Measurements from ENCODE around the gene UBE2G1.
"Not testable (repeated sequence)": the region's sequence is repeated elsewhere in the genome, so short reads cannot be mapped to it uniquely, and the experiment has no call there.

Gene UBE2G1

DNA sequence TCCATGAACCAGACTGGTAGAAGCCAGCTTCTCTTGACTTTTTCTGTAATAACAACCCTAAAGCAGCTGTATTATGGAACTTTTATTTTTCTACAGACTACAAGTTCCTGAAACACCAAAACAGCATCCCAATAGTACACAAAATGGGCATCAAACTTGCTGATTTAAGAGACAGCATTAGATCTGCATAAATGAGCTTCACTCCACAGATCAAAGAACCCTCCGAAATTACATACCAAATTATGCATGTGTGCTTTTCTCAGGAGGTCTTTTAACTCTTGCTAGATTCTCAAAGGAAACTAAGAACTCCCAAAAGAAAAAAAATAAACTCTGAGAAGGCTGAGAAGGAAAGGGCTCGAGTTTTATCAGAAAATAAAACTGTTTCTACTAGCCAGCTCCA is 12.3 kb downstream of the UBE2G1 start:
- Histone ChIP-seq H3K27ac (ENCODE audit: low read length) (no peak overlapping the region), H3K4me1 (ENCODE audit: control insufficient read depth in 1 of 2, insufficient read depth in 2 of 2, low read length in 2 of 2) (peaks cover 0 to 14% of the 10 kb centered on the region in 2 donors), H3K4me3 (ENCODE audit: low read depth in 1 of 2, low read length in 2 of 2) (no peak overlapping the region), H3K36me3 (ENCODE audit: control insufficient read depth in 1 of 2, insufficient read depth in 2 of 2, low read length in 2 of 2) (no peaks in the 10 kb centered on the region), H3K27me3 (ENCODE audit: low read depth, low read length) (no peaks in the 10 kb centered on the region), H3K9me3 (ENCODE audit: control insufficient read depth in 1 of 2, low read length in 2 of 2) (no peaks in the 10 kb centered on the region)

DNA sequence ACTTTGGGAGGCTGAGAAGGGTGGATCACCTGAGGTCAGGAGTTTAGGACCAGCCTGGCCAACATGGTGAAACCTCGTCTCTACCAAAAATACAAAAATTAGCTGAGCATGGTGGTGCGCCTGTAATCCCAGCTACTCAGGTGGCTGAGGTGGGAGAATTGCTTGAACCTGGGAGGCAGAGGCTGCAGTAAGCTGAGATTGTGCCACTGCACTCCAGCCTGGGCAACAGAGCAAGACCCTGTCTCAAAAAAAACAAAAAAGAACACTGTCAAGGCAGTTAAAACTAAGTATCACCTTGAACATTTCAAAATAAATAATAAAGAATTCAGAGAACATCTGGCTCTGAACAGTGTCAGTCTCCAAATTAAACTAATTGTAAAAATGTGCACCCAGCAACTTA is 16.3 kb downstream of the UBE2G1 start:
- H3K4me1 ChIP-seq (ENCODE audit: control insufficient read depth in 1 of 2, insufficient read depth in 2 of 2, low read length in 2 of 2), result peaks cover 0 to 14% of the 10 kb centered on the region in 2 donors
- H3K27me3 ChIP-seq (ENCODE audit: low read depth, low read length); H3K36me3 ChIP-seq (ENCODE audit: control insufficient read depth in 1 of 2, insufficient read depth in 2 of 2, low read length in 2 of 2); H3K9me3 ChIP-seq (ENCODE audit: control insufficient read depth in 1 of 2, low read length in 2 of 2); H3K4me3 ChIP-seq (ENCODE audit: low read depth in 1 of 2, low read length in 2 of 2); H3K27ac ChIP-seq (ENCODE audit: low read length): not testable (repeated sequence)

DNA sequence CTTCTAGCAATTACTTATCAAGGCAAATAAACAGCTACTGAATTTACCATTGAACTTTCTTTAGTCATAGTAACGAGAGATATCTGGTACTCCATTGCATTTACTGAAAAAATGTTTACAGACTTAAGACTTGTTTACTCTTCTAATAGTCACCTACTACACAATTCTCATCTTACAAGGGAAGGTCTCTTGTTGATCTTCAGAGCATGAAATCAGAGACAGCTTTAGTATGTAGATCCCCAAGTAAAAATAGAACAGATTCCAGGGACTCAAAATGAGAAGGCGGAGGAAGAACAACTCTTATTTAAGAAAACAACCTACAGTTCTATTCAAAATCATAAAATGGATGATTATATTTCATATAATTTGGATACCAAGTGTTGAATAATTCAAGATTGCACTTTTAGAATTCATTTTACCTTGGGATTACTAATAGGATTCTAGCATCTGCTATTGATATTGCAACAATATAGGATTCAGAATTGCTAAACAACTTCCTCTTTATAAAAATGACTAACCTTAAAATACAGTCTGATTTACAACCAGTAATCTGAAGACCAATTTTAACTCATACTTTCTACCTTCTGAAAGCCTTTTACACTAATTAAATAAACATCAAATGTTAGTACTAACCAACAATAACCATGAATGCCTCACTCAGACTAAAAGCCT is 20.8 kb downstream of the UBE2G1 start:
- no peaks in the 10 kb centered on the region for H3K9me3 ChIP-seq (ENCODE audit: control insufficient read depth in 1 of 2, low read length in 2 of 2)
- H3K36me3 ChIP-seq (ENCODE audit: control insufficient read depth in 1 of 2, insufficient read depth in 2 of 2, low read length in 2 of 2), result no peaks in the 10 kb centered on the region
- H3K4me3 ChIP-seq (ENCODE audit: low read depth in 1 of 2, low read length in 2 of 2), result no peak overlapping the region
- H3K4me1 ChIP-seq (ENCODE audit: control insufficient read depth in 1 of 2, insufficient read depth in 2 of 2, low read length in 2 of 2), result peaks cover 6 to 17% of the 10 kb centered on the region in 2 donors
- H3K27me3 ChIP-seq (ENCODE audit: low read depth, low read length), result no peaks in the 10 kb centered on the region
- H3K27ac ChIP-seq (ENCODE audit: low read length), result no peak overlapping the region

DNA sequence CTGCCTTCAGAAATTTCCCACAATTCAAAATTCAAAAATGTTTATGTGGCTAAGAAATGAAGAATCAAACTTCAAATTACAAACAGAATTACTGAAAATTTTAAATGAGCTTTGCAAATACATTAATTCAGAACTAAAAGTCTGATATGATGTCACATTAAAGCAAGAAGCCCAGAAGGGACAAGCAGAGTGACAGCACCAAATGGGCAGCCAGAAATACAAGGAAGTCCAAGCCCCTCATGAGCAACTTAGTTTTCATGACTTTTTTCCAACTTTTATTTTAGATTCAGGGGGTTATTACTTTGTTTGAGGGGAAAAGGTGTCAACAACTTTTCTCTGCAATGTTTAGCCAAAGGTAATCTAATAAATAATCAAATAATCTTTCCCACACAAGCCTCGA is 21.5 kb downstream of the UBE2G1 start:
- Histone ChIP-seq H3K9me3 (ENCODE audit: control insufficient read depth in 1 of 2, low read length in 2 of 2) (no peaks in the 10 kb centered on the region), H3K36me3 (ENCODE audit: control insufficient read depth in 1 of 2, insufficient read depth in 2 of 2, low read length in 2 of 2) (no peaks in the 10 kb centered on the region), H3K4me3 (ENCODE audit: low read depth in 1 of 2, low read length in 2 of 2) (no peak overlapping the region), H3K27ac (ENCODE audit: low read length) (no peak overlapping the region), H3K4me1 (ENCODE audit: control insufficient read depth in 1 of 2, insufficient read depth in 2 of 2, low read length in 2 of 2) (peaks cover 6 to 17% of the 10 kb centered on the region in 2 donors), H3K27me3 (ENCODE audit: low read depth, low read length) (no peaks in the 10 kb centered on the region)

DNA sequence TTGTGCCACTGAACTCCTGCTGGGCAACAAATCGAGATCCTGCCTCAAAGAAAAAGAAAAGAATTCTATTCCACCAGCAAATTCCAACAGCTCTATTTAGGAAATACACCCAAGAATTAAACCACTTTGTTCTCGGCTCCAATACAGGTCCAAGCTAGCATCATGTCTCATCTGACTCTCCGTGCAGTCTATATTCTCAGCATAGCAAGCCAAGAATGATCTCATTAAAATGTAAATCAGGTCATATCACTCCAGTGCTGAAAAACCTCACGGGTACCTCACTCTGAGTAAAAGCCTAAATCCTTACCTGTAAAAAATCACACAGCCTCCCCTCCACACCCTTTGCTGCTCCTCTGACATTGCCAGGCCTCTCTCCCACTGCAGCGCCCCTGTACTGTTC is 23.9 kb downstream of the UBE2G1 start:
- Histone ChIP-seq H3K4me3 (ENCODE audit: low read depth in 1 of 2, low read length in 2 of 2) (no peak overlapping the region), H3K27ac (ENCODE audit: low read length) (no peak overlapping the region), H3K4me1 (ENCODE audit: control insufficient read depth in 1 of 2, insufficient read depth in 2 of 2, low read length in 2 of 2) (peaks cover 6 to 17% of the 10 kb centered on the region in 2 donors), H3K27me3 (ENCODE audit: low read depth, low read length) (no peaks in the 10 kb centered on the region), H3K9me3 (ENCODE audit: control insufficient read depth in 1 of 2, low read length in 2 of 2) (no peaks in the 10 kb centered on the region), H3K36me3 (ENCODE audit: control insufficient read depth in 1 of 2, insufficient read depth in 2 of 2, low read length in 2 of 2) (no peaks in the 10 kb centered on the region)

DNA sequence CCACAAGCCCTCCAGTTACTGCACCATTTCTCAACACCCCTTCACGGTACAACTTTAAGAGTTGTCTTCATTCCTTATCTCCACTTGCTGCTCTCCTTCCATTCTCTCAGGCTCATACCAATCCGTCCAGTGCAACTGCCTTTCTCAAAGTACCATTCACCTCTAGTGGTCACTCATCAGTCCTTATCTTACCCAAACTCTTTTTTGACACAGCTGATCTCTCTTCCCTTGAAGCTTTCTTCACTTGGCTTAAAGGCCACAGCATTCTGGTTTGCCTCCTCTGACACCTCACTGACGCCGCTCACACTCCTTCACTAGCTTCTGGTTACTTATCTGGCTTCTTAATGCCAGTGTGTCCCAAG is 24.9 kb downstream of the UBE2G1 start:
- no peaks in the 10 kb centered on the region for H3K36me3 ChIP-seq (ENCODE audit: control insufficient read depth in 1 of 2, insufficient read depth in 2 of 2, low read length in 2 of 2)
- H3K4me3 ChIP-seq (ENCODE audit: low read depth in 1 of 2, low read length in 2 of 2), result no peak overlapping the region
- no peak overlapping the region for H3K27ac ChIP-seq (ENCODE audit: low read length)

DNA sequence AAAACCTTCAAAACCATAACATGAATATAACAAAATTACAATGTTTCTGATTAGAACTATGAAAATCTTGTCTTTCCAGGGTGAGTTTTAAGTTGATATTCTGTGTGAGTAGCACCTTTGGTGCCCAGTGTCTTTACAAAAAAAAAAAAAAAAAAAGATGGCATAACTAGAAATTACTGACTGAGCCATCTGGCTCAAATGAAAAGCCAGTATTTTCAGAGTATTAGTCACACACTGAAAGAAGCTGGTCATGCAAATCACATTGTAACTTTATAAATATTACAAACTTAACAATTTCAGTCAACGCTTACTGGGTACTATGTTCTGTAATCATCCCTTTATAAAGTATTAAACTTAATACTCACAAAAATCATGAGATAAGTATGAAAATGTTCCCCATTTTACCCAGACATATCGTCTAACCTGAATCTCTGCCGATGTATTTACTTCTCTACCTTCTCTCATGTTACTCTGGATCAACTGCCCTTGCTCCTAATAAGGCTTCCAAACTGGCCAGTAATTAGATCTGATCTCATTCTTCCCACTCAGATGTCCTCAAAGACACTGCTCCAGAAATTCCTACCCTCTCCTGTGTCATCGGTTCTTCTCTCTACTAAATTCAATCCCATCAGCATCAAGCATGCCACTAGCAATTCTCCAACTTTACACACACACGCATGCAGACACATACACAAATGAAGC is 25.4 kb downstream of the UBE2G1 start:
- peaks cover 6 to 17% of the 10 kb centered on the region in 2 donors for H3K4me1 ChIP-seq (ENCODE audit: control insufficient read depth in 1 of 2, insufficient read depth in 2 of 2, low read length in 2 of 2)
- H3K9me3 ChIP-seq (ENCODE audit: control insufficient read depth in 1 of 2, low read length in 2 of 2), result no peaks in the 10 kb centered on the region
- no peaks in the 10 kb centered on the region for H3K36me3 ChIP-seq (ENCODE audit: control insufficient read depth in 1 of 2, insufficient read depth in 2 of 2, low read length in 2 of 2)
- no peaks in the 10 kb centered on the region for H3K27me3 ChIP-seq (ENCODE audit: low read depth, low read length)
- no peak overlapping the region for H3K27ac ChIP-seq (ENCODE audit: low read length)
- no peak overlapping the region for H3K4me3 ChIP-seq (ENCODE audit: low read depth in 1 of 2, low read length in 2 of 2)

More for the DNA sequence above, 24.9 kb downstream of the UBE2G1 start:
- no peaks in the 10 kb centered on the region for H3K27me3 ChIP-seq (ENCODE audit: low read depth, low read length)
- peaks cover 6 to 17% of the 10 kb centered on the region in 2 donors for H3K4me1 ChIP-seq (ENCODE audit: control insufficient read depth in 1 of 2, insufficient read depth in 2 of 2, low read length in 2 of 2)
- H3K9me3 ChIP-seq (ENCODE audit: control insufficient read depth in 1 of 2, low read length in 2 of 2), result no peaks in the 10 kb centered on the region

DNA sequence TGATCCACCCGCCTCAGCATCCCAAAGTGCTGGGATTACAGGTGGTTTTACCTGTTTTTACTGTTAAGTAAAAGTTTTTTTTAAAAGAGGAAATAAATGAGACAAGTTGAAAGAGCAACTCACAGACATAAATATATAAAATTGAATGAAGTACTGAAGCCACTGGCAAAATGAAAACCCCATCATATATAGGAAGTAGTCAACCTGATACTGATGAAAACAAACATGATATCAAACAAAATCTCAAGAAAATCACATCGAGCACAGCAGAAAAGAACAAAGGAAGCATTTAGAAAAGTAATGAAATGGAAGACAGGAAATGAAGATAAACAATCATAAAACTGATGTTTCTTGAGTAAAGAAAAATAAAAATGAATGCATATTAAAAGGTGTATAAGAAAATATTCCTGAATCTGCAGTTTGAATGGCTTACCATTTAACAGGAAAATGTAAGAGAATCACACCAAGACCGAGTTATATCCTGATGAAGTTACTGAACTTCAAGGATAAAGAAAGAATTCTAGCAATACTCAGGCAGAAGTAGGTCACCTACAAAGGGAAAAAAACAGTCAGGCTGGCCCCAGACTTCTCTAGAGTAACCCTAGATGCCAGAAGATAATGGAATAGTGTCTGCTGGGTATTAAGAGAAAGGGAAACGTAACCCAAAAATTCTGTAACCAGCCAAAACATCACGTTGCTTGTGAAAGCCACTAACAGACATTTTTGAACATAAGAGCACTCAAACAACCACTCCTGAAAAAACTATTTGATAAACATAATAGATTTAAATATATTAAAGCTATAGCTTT is 31.5 kb downstream of the UBE2G1 start:
- H3K27ac ChIP-seq (ENCODE audit: low read length), result no peak overlapping the region
- no peaks in the 10 kb centered on the region for H3K9me3 ChIP-seq (ENCODE audit: control insufficient read depth in 1 of 2, low read length in 2 of 2)
- peaks cover 0 to 8% of the 10 kb centered on the region in 2 donors for H3K4me1 ChIP-seq (ENCODE audit: control insufficient read depth in 1 of 2, insufficient read depth in 2 of 2, low read length in 2 of 2)
- no peaks in the 10 kb centered on the region for H3K27me3 ChIP-seq (ENCODE audit: low read depth, low read length)
- no peak overlapping the region for H3K4me3 ChIP-seq (ENCODE audit: low read depth in 1 of 2, low read length in 2 of 2)
- no peaks in the 10 kb centered on the region for H3K36me3 ChIP-seq (ENCODE audit: control insufficient read depth in 1 of 2, insufficient read depth in 2 of 2, low read length in 2 of 2)

DNA sequence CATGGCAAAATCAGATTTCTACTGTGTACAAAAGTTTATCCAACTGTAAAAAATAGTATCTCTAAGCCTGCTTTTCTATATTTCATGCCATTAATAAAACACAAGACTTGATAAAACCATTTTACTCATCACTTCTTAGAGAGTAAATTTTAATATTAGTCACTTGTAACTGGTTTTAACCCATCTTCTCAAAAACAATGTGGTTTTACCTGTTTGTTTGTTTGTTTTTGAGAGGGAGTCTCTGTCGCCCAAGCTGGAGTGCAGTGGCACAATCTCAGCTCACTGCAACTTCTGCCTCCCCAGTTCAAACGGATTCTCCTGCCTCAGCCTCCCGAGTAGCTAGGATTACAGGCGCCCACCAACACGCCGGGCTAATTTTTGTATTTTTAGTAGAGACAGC is 32.1 kb downstream of the UBE2G1 start:
- no peaks in the 10 kb centered on the region for H3K9me3 ChIP-seq (ENCODE audit: control insufficient read depth in 1 of 2, low read length in 2 of 2)
- no peak overlapping the region for H3K27ac ChIP-seq (ENCODE audit: low read length)
- H3K4me3 ChIP-seq (ENCODE audit: low read depth in 1 of 2, low read length in 2 of 2), result no peak overlapping the region
- no peaks in the 10 kb centered on the region for H3K27me3 ChIP-seq (ENCODE audit: low read depth, low read length)
- no peaks in the 10 kb centered on the region for H3K36me3 ChIP-seq (ENCODE audit: control insufficient read depth in 1 of 2, insufficient read depth in 2 of 2, low read length in 2 of 2)
- peaks cover 0 to 12% of the 10 kb centered on the region in 2 donors for H3K4me1 ChIP-seq (ENCODE audit: control insufficient read depth in 1 of 2, insufficient read depth in 2 of 2, low read length in 2 of 2)

DNA sequence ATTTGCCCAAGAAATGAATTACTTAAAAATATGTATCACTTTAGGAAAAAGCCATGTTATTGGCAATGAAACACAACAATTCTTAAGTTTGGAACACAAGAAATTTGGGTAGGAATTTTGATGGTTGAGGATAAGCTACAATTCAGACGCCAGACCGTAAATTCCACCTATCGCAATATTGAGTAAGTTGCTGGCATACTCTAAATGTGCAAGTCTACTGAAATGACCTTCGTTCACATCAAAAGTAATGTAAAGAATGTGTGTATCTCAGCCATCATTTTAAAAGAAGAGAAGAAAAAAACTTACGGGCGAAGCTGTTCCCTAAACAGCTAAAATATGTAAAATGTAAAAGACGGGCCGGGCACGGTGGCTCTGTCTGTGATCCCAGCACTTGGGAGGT is 33.4 kb downstream of the UBE2G1 start:
- Histone ChIP-seq H3K27me3 (ENCODE audit: low read depth, low read length) (no peaks in the 10 kb centered on the region), H3K4me1 (ENCODE audit: control insufficient read depth in 1 of 2, insufficient read depth in 2 of 2, low read length in 2 of 2) (peaks cover 0 to 12% of the 10 kb centered on the region in 2 donors), H3K4me3 (ENCODE audit: low read depth in 1 of 2, low read length in 2 of 2) (no peak overlapping the region), H3K27ac (ENCODE audit: low read length) (no peak overlapping the region), H3K9me3 (ENCODE audit: control insufficient read depth in 1 of 2, low read length in 2 of 2) (no peaks in the 10 kb centered on the region), H3K36me3 (ENCODE audit: control insufficient read depth in 1 of 2, insufficient read depth in 2 of 2, low read length in 2 of 2) (no peaks in the 10 kb centered on the region)

DNA sequence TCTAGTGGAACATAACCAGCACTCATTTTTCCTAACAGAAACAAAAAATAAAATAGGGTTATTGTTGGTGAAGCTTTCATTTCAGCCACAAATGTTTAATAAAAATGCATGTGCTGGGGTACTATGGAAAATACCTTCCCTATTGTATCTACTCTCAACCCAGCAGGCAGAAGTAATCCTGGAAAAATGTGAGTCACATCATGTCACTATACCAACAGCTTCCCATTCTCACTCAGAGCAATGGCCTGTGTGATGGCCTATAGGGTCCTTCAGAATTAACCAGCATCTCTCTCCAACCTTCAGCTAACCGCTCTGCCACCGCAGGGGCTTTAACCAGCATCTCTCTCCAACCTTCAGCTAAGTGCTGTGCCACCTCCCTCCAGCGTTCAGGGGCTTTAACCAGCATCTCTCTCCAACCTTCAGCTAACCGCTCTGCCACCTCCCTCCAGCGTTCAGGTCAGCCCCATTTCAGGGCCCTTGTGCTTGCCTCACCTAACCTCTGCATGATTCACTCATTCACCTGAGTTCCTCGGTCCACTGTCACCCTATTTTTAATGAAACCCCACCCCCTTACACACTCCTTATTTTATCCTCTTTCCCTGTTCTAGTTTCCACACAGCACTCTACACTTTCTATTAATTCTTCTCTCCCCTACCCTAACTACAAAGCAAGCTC is 34.0 kb downstream of the UBE2G1 start:
- H3K27me3 ChIP-seq (ENCODE audit: low read depth, low read length), result no peaks in the 10 kb centered on the region
- H3K27ac ChIP-seq (ENCODE audit: low read length), result no peak overlapping the region
- H3K9me3 ChIP-seq (ENCODE audit: control insufficient read depth in 1 of 2, low read length in 2 of 2), result no peaks in the 10 kb centered on the region
- H3K4me3 ChIP-seq (ENCODE audit: low read depth in 1 of 2, low read length in 2 of 2), result no peak overlapping the region
- peaks cover 0 to 12% of the 10 kb centered on the region in 2 donors for H3K4me1 ChIP-seq (ENCODE audit: control insufficient read depth in 1 of 2, insufficient read depth in 2 of 2, low read length in 2 of 2)
- no peaks in the 10 kb centered on the region for H3K36me3 ChIP-seq (ENCODE audit: control insufficient read depth in 1 of 2, insufficient read depth in 2 of 2, low read length in 2 of 2)
